IgD-negative memory B cell (primary cell): ENCODE results near the gene POU2F1. TPM values are rescaled to one million over a fixed set of nuclear protein-coding genes. Genes with fewer than 3 reads are reported as not detected.
A peak's percentile ranks its signal among the peaks of the same experiment; 100 is the strongest.

ENCODE experiments used
- H3K27ac Mint-ChIP-seq, 3 donors: one replicate each; pipeline ENCODE4 v1.8.0; 2020 to 2022; ENCODE audit warnings: mild to moderate bottlenecking in 3 of 3, mixed read lengths in 3 of 3, moderate library complexity in 1 of 3
- H3K27me3 Mint-ChIP-seq: one replicate; pipeline ENCODE4 v1.8.0; 2021; ENCODE audit warnings: mixed read lengths
- H3K36me3 Mint-ChIP-seq: one replicate; pipeline ENCODE4 v1.8.0; 2020; ENCODE audit warnings: mild to moderate bottlenecking, mixed read lengths
- H3K4me1 Mint-ChIP-seq, 3 donors: one replicate each; pipeline ENCODE4 v1.8.0; 2020 to 2022; ENCODE audit warnings: mixed read lengths in 3 of 3, mild to moderate bottlenecking in 1 of 3
- H3K4me3 Mint-ChIP-seq, 4 donors: one replicate each; pipeline ENCODE4 v1.8.0; 2020 to 2022; ENCODE audit warnings: mild to moderate bottlenecking in 4 of 4, mixed read lengths in 4 of 4, moderate library complexity in 3 of 4
- H3K9me3 Mint-ChIP-seq, 3 donors: one replicate each; pipeline ENCODE4 v1.8.0; 2020 to 2021; ENCODE audit warnings: mixed read lengths in 3 of 3, mild to moderate bottlenecking in 1 of 3
- polyA plus RNA-seq: library from polyadenylated mRNA; unstranded; fragments of 300-500 nt; fragmentation: Illumina TruSeq; gene quantifications from one replicate; pipeline ENCODE4 v1.2.3, GENCODE V29; 2021

Gene POU2F1
- polyA plus RNA-seq, 1 donor from 2014 or later = 20.4 TPM

GRCh38 chr1:167344615-167345385, 124.1 kb downstream of the POU2F1 start:
- Mint-ChIP-seq H3K4me3 (no peak overlapping the region), H3K4me1 (peaks cover 5 to 20% (median 11%) of the 10 kb centered on the region in 3 donors), H3K36me3 (peaks cover 6% of the 10 kb centered on the region), H3K27me3 (no peaks in the 10 kb centered on the region), H3K9me3 (no peaks in the 10 kb centered on the region), H3K27ac (no peak overlapping the region)

DNA sequence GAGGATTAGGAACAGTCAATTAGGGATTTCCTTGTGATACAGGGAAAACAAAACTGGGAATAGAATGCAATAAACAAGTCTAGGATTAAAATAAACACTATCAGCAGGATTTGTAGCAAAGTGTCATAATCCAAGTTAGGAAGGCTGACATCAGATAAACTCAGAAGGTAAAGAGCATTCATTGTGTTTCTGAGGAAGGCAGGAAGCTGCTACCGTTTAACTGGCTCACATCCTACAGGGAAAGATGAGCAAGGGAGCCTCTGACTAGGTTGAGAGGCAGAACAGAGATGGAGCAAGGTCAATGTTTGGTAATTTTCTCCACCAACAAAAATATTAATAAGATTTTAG, 124.7 kb downstream of the POU2F1 start:
- Mint-ChIP-seq H3K4me3 (no peak overlapping the region), H3K27ac (no peak overlapping the region), H3K27me3 (no peaks in the 10 kb centered on the region)

DNA sequence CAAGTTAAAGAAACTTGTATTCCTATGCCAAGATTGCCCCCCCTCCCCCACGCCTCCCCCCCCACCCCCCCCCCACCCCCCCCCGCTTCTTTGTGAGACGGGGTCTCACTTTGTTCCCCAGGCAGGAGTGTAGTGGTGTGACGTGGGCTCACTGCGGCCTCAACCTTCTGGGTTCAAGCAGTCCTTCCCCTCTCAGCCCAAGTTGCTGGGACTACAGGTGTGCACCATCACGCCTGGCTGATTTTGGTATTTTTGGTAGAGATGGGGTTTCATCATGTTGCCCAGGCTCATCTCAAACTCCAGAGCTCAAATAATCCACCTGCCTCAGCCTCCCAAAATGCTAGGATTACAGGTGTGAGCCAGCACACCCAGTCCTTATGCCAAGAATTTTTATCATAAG, 136.6 kb downstream of the POU2F1 start:
- H3K36me3 Mint-ChIP-seq = peaks cover 12% of the 10 kb centered on the region
- peaks cover 26 to 46% (median 35%) of the 10 kb centered on the region in 3 donors for H3K4me1 Mint-ChIP-seq
- peaks cover 0 to 12% (median 0%) of the 10 kb centered on the region in 3 donors for H3K9me3 Mint-ChIP-seq
- H3K27me3 Mint-ChIP-seq = no peaks in the 10 kb centered on the region
- no peak overlapping the region for H3K27ac Mint-ChIP-seq
- no peak overlapping the region for H3K4me3 Mint-ChIP-seq

More for the DNA sequence above, 124.7 kb downstream of the POU2F1 start:
- peaks cover 6% of the 10 kb centered on the region for H3K36me3 Mint-ChIP-seq
- H3K4me1 Mint-ChIP-seq = peaks cover 5 to 20% (median 11%) of the 10 kb centered on the region in 3 donors
- H3K9me3 Mint-ChIP-seq = no peaks in the 10 kb centered on the region

- Mint-ChIP-seq H3K4me1 (peaks cover 30 to 38% (median 32%) of the 10 kb centered on the region in 3 donors), H3K36me3 (peaks cover 11% of the 10 kb centered on the region), H3K27ac (no peak overlapping the region), H3K9me3 (peaks cover 0 to 5% (median 0%) of the 10 kb centered on the region in 3 donors), H3K27me3 (no peaks in the 10 kb centered on the region), H3K4me3 (no peak overlapping the region)
Observed at GRCh38 chr1:167359295-167359694, 138.6 kb downstream of the POU2F1 start.

DNA sequence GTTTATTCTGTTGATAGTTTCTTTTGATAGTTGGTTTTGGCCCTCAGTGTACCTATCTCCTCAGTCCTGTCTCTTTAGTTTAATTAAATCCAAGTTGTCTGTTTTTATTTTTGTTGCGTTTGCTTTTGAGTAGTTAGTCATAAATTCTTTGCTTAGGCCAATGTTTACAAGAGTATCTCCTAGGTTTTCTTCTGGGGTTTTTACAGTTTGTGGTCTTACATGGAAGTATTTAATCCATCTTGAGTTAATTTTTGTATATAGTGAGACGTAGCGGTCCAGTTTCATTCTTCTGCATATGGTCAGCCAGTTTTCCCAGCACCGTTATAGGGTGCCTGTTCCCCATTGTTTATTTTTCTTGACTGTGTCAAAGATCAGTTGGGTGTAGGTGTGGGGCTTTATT, 139.4 kb downstream of the POU2F1 start:
- Mint-ChIP-seq H3K36me3 (peaks cover 11% of the 10 kb centered on the region), H3K27me3 (no peaks in the 10 kb centered on the region), H3K27ac (no peak overlapping the region), H3K4me3 (peak overlapping the region in 1 of 4 donors; percentile 37), H3K4me1 (peaks cover 28 to 41% (median 30%) of the 10 kb centered on the region in 3 donors), H3K9me3 (no peaks in the 10 kb centered on the region)

- Mint-ChIP-seq H3K4me1 (peaks cover 22 to 41% (median 27%) of the 10 kb centered on the region in 3 donors), H3K27ac (no peak overlapping the region), H3K36me3 (peaks cover 13% of the 10 kb centered on the region)
Observed at GRCh38 chr1:167362638-167363037, 142.0 kb downstream of the POU2F1 start.

GRCh38 chr1:167364826-167365225, 144.1 kb downstream of the POU2F1 start:
- Mint-ChIP-seq H3K9me3 (no peaks in the 10 kb centered on the region), H3K4me3 (no peak overlapping the region), H3K27me3 (no peaks in the 10 kb centered on the region), H3K27ac (no peak overlapping the region), H3K36me3 (peaks cover 13% of the 10 kb centered on the region), H3K4me1 (peaks cover 21 to 28% (median 23%) of the 10 kb centered on the region in 3 donors)

More at GRCh38 chr1:167362638-167363037, 142.0 kb downstream of the POU2F1 start:
- no peaks in the 10 kb centered on the region for H3K9me3 Mint-ChIP-seq
- peak overlapping the region in 1 of 4 donors; percentile 57 for H3K4me3 Mint-ChIP-seq
- no peaks in the 10 kb centered on the region for H3K27me3 Mint-ChIP-seq

DNA sequence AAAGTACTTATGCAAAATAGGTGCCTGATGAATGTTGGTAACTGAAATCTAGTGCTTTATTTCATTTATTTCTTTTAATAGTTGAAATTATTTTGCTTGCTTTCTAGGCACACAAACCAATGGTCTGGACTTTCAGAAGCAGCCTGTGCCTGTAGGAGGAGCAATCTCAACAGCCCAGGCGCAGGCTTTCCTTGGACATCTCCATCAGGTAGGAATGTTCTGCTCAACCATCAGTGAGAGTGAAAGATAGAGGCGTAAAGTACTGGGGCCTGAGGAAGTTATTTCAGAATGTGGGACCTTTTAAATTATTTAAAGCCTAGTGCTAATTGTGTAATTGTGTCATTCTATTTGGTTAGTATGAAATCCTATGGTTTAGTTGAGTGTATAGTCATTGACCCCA, 144.7 kb downstream of the POU2F1 start:
- peaks cover 13% of the 10 kb centered on the region for H3K36me3 Mint-ChIP-seq
- no peaks in the 10 kb centered on the region for H3K9me3 Mint-ChIP-seq
- no peaks in the 10 kb centered on the region for H3K27me3 Mint-ChIP-seq
- H3K27ac Mint-ChIP-seq = no peak overlapping the region
- H3K4me1 Mint-ChIP-seq = peaks cover 16 to 23% (median 19%) of the 10 kb centered on the region in 3 donors
- no peak overlapping the region for H3K4me3 Mint-ChIP-seq

DNA sequence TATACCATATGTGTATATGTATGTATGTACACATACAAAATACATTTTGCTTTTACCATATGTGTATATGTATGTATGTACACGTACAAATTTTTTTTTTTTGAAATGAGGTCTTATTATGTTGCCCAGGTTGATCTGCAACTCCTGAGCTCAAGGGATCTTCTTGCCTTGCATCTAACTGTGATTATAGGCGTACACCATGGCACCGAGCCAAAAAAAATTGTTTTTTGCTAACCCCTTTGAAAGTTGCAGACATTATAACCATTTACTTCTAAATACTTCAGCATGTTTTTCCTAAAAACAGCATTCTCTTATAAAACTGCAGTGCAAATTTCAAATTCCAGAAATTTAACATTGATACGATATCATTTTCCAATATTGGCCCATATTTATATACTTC, 147.0 kb downstream of the POU2F1 start:
- no peaks in the 10 kb centered on the region for H3K9me3 Mint-ChIP-seq
- H3K27ac Mint-ChIP-seq = no peak overlapping the region
- peaks cover under 1 to 6% (median 6%) of the 10 kb centered on the region in 3 donors for H3K4me1 Mint-ChIP-seq
- H3K27me3 Mint-ChIP-seq = no peaks in the 10 kb centered on the region
- H3K36me3 Mint-ChIP-seq = peaks cover 15% of the 10 kb centered on the region
- no peak overlapping the region for H3K4me3 Mint-ChIP-seq

- no peaks in the 10 kb centered on the region for H3K9me3 Mint-ChIP-seq
- H3K36me3 Mint-ChIP-seq = peaks cover 15% of the 10 kb centered on the region
- no peak overlapping the region for H3K27ac Mint-ChIP-seq
- H3K4me3 Mint-ChIP-seq = no peak overlapping the region
- H3K4me1 Mint-ChIP-seq = peaks cover 1 to 4% (median 3%) of the 10 kb centered on the region in 3 donors
- no peaks in the 10 kb centered on the region for H3K27me3 Mint-ChIP-seq
Observed at GRCh38 chr1:167369175-167369574, 148.5 kb downstream of the POU2F1 start.

- Mint-ChIP-seq H3K27me3 (no peaks in the 10 kb centered on the region), H3K36me3 (peaks cover 14% of the 10 kb centered on the region), H3K4me1 (peaks cover 0 to 4% (median 1%) of the 10 kb centered on the region in 3 donors), H3K4me3 (no peak overlapping the region), H3K27ac (no peak overlapping the region), H3K9me3 (no peaks in the 10 kb centered on the region)
Observed at GRCh38 chr1:167369933-167370332, 149.2 kb downstream of the POU2F1 start.

- H3K36me3 Mint-ChIP-seq = peaks cover 14% of the 10 kb centered on the region
- no peak overlapping the region for H3K4me3 Mint-ChIP-seq
- no peaks in the 10 kb centered on the region for H3K9me3 Mint-ChIP-seq
- H3K4me1 Mint-ChIP-seq = peaks cover 0 to 4% (median 1%) of the 10 kb centered on the region in 3 donors
- H3K27me3 Mint-ChIP-seq = no peaks in the 10 kb centered on the region
- no peak overlapping the region for H3K27ac Mint-ChIP-seq
Observed at GRCh38 chr1:167371030-167371429, 150.3 kb downstream of the POU2F1 start.

DNA sequence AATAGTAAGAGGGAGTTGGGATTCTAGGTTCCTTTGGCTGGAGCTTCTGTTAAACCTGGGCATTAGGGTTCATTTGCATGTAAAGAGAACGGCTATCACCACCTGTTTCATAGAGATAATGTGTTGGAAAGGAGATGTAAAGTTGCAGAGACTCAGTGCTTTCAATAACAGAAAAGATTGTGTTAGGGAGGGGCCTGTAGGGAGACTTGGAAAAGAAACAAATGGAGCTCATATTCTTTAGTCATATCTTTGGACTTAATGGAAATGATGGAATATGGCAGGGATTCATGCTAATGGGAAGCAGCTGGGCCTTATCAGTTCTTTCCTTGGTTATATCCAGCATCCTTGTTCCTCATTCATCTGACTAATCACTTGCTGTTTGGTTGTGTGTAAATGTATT, 152.7 kb downstream of the POU2F1 start:
- Mint-ChIP-seq H3K27ac (no peak overlapping the region), H3K27me3 (no peaks in the 10 kb centered on the region), H3K4me3 (no peak overlapping the region), H3K36me3 (peaks cover 16% of the 10 kb centered on the region), H3K4me1 (peaks cover 0 to 2% (median 1%) of the 10 kb centered on the region in 3 donors), H3K9me3 (no peaks in the 10 kb centered on the region)

DNA sequence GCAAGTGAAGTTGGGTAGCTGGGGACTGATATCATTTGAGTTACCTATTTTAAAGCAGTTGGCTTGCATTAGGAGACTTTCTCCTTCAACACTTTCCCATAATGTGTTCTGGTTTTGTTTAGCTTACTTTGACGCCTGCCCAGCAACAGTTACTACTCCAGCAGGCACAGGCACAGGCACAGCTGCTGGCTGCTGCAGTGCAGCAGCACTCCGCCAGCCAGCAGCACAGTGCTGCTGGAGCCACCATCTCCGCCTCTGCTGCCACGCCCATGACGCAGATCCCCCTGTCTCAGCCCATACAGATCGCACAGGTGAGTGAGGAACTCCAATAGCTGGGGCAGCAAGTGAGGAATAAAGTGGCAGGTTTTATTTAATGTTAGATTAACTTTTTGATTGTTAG, 153.3 kb downstream of the POU2F1 start:
- Mint-ChIP-seq H3K27me3 (no peaks in the 10 kb centered on the region), H3K27ac (no peak overlapping the region), H3K4me1 (peaks cover 0 to 1% (median under 1%) of the 10 kb centered on the region in 3 donors), H3K9me3 (no peaks in the 10 kb centered on the region), H3K36me3 (peaks cover 15% of the 10 kb centered on the region), H3K4me3 (no peak overlapping the region)

DNA sequence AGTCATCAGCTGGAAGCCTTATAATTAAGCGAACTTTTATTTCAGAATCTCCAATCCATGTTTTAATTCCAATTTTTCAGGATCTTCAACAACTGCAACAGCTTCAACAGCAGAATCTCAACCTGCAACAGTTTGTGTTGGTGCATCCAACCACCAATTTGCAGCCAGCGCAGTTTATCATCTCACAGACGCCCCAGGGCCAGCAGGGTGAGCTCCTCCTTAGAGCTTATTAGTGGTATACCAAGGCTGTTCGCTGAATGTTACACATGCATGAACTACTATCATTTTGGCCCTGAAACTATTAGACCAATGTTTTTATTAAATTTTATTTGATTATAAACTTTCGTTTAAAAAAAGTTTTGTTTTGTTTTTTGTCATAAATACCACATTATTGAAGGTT, 155.3 kb downstream of the POU2F1 start:
- Mint-ChIP-seq H3K4me3 (no peak overlapping the region), H3K36me3 (peaks cover 13% of the 10 kb centered on the region), H3K9me3 (no peaks in the 10 kb centered on the region), H3K4me1 (peaks cover 0 to 5% (median 0%) of the 10 kb centered on the region in 3 donors), H3K27me3 (no peaks in the 10 kb centered on the region), H3K27ac (no peak overlapping the region)
